Pancreas (tissue), 10 donors: ENCODE measurements around the gene MFSD2A. TPM values are rescaled to one million over a fixed set of nuclear protein-coding genes. Genes with fewer than 3 reads are reported as not detected.

ENCODE experiments used
- ATAC-seq, 4 donors: fragments of 200-7000 bp; cut with Tn5 transposase; one replicate each; pipeline versions ENCODE4 v1.8.0 to v1.9.1; 2020; ENCODE audit warnings: mild to moderate bottlenecking in 4 of 4, moderate library complexity in 4 of 4
- DNase-seq, 6 donors: peaks; one replicate each; pipeline ENCODE4 v3.0.0-alpha.2; 2020
- FAIRE-seq: peaks from 2 replicates; lab custom pipeline; 2012; peaks lifted over from hg19 to GRCh38; lab: Jason Lieb, UNC
- H3K27ac ChIP-seq, 4 donors: fragments of 200-600 bp; sonication (generic); 1 replicate in 3 of 4; 2 replicates in 1 of 4; pipeline versions ENCODE4 v1.5.0 to v1.8.0; 2020
- H3K27me3 ChIP-seq, 4 donors: fragments of 200-600 bp; one replicate each; pipeline ENCODE4 v1.8.0; 2021
- H3K36me3 ChIP-seq, 3 donors: fragments of 200-600 bp; sonication (generic) in 1 of 3; one replicate each; pipeline versions ENCODE4 v1.5.0 to v1.8.0; 2020 to 2021
- H3K4me1 ChIP-seq, 3 donors: fragments of 200-600 bp; one replicate each; pipeline ENCODE4 v1.8.0; 2021
- H3K4me3 ChIP-seq, 4 donors: fragments of 200-600 bp; sonication (generic) in 2 of 4; one replicate each; pipeline versions ENCODE4 v1.5.0 to v1.8.0; 2020 to 2021
- H3K9me3 ChIP-seq, 4 donors: fragments of 200-600 bp; one replicate each; pipeline ENCODE4 v1.8.0; 2021
- CTCF ChIP-seq, 4 donors: fragments of 200-600 bp; sonication (generic) in 3 of 4; IDR thresholded peaks; one replicate each; pipeline versions ENCODE4 v1.5.0 to v1.8.0; 2021; ENCODE audit warnings: antibody characterized with exemption in 4 of 4
- WGBS, 2 donors: extraction: QIAGEN DNeasy Blood & Tissue Kit; methylation state at CpG; one replicate each; pipeline ENCODE4 v1.1.7; 2013; 5-methylcytosine and 5-hydroxymethylcytosine counted together
- intact Hi-C, 3 donors: fragments of 100-400 bp; cut with DNase I; formaldehyde crosslinking; loops; one replicate each; pipeline versions ENCODE4 v1.11.1 to v1.14.2; 2022
- polyA plus RNA-seq, 2 donors: library from polyadenylated mRNA; stranded (reverse); fragments of 200-250 nt; gene quantifications; one replicate each; pipeline ENCODE4 v1.2.3, GENCODE V29; 2013
- total RNA-seq, 6 donors: library from RNA; stranded (reverse); fragmentation: NEBNext Ultra II Directional in 4 of 6; extraction: Animal tissue kit (Norgen Biotek cat#: 25700) in 4 of 6; gene quantifications; one replicate each; pipeline versions ENCODE4 v1.2.1 to v1.2.4, GENCODE V29; 2021 to 2023
- donor health status: healthy with polysubstance abuse.
- donor health status: DM: no; HTN: no; CAD: no; lungs with moderate emphysema.
- donor health status: DM: no; HTN: no; CAD: no.
- donor health status: control.
- donor health status: control.
- donor health status: Bipolar disorder and iron deficiency.
- donor health status: DM: yes; HTN: yes; CAD: no.
- donor health status: DM: no; HTN: no; CAD: no.
- donor health status: DM: no; HTN: no; CAD: no.
- donor health status: DM: yes; HTN: yes; CAD: no.

Gene MFSD2A
- total and polyA plus RNA-seq, 8 donors: 0.16 to 1.0 (median 0.47) TPM; not detected in 1

GRCh38 chr1:39971138-39971537 lies 16.2 kb downstream of the MFSD2A start:
- WGBS, 2 donors: 37 to 38% methylated on average over 4 of the region's 4 CpGs
- no peak overlapping the region for H3K27ac ChIP-seq
- no peak for ATAC-seq

GRCh38 chr1:39973503-39974135 lies 18.7 kb downstream of the MFSD2A start:
- H3K4me3 ChIP-seq: no peak overlapping the region
- WGBS, 2 donors: 18 to 19% methylated on average over 9 of the region's 9 CpGs
- no peaks in the 10 kb centered on the region for H3K9me3 ChIP-seq
- ATAC-seq (peak; percentile 80 to 94 (median 88)), DNase-seq (peak; percentile 53 to 90 (median 77)), FAIRE-seq (no peak)
- peaks cover 0 to 7% (median 0%) of the 10 kb centered on the region in 3 donors for H3K4me1 ChIP-seq
- H3K27me3 ChIP-seq: no peaks in the 10 kb centered on the region
- no peak overlapping the region for H3K27ac ChIP-seq
- peak; percentile 90 to 92 (median 91) for TF ChIP-seq CTCF (IDR thresholded peaks at IDR 0.05)
- intact Hi-C loops: loop anchor here (2.0 to 10.0 kb wide), 4 partner anchors 46 to 159 kb away; no protein-coding TSS in a partner anchor
- no peaks in the 10 kb centered on the region for H3K36me3 ChIP-seq

More at GRCh38 chr1:39971138-39971537, 16.2 kb downstream of the MFSD2A start:
- intact Hi-C loops: loop anchor here in 2 of 3 donors (5.0 to 10.0 kb wide), 2 partner anchors 44 to 156 kb away; no protein-coding TSS in a partner anchor
- Histone ChIP-seq H3K9me3 (no peaks in the 10 kb centered on the region), H3K36me3 (no peaks in the 10 kb centered on the region), H3K4me3 (no peak overlapping the region), H3K4me1 (peaks cover 0 to 7% (median 0%) of the 10 kb centered on the region in 3 donors), H3K27me3 (no peaks in the 10 kb centered on the region)
- DNase-seq (no peak), FAIRE-seq (no peak)
- TF ChIP-seq CTCF (IDR thresholded peaks at IDR 0.05): no peak

GRCh38 chr1:39976732-39977131 lies 21.8 kb downstream of the MFSD2A start:
- ATAC-seq: no peak
- intact Hi-C loops: loop anchor here in 2 of 3 donors (5.0 to 10.0 kb wide), 2 partner anchors 59 to 162 kb away; no protein-coding TSS in a partner anchor
- H3K27ac ChIP-seq: no peak overlapping the region
- no peaks in the 10 kb centered on the region for H3K4me1 ChIP-seq
- no peaks in the 10 kb centered on the region for H3K9me3 ChIP-seq
- no peak overlapping the region for H3K4me3 ChIP-seq
- no peaks in the 10 kb centered on the region for H3K36me3 ChIP-seq
- WGBS, 2 donors: 54 to 55% methylated on average over 8 of the region's 8 CpGs
- TF ChIP-seq CTCF (IDR thresholded peaks at IDR 0.05): no peak
- no peaks in the 10 kb centered on the region for H3K27me3 ChIP-seq
- no peak for FAIRE-seq
- DNase-seq: no peak

GRCh38 chr1:39977202-39977601 lies 22.3 kb downstream of the MFSD2A start:
- FAIRE-seq: no peak
- H3K4me1 ChIP-seq: no peaks in the 10 kb centered on the region
- intact Hi-C loops: loop anchor here in 2 of 3 donors (5.0 to 10.0 kb wide), 2 partner anchors 60 to 162 kb away; no protein-coding TSS in a partner anchor
- no peak for DNase-seq
- whole genome bisulfite sequencing, 2 donors: 72 to 92% methylated on average over 1 of the region's 1 CpG
- no peak overlapping the region for H3K4me3 ChIP-seq
- no peaks in the 10 kb centered on the region for H3K9me3 ChIP-seq
- no peaks in the 10 kb centered on the region for H3K27me3 ChIP-seq
- H3K27ac ChIP-seq: no peak overlapping the region
- no peak for TF ChIP-seq CTCF (IDR thresholded peaks at IDR 0.05)
- H3K36me3 ChIP-seq: no peaks in the 10 kb centered on the region
- ATAC-seq: no peak

GRCh38 chr1:39979654-39980053 lies 24.7 kb downstream of the MFSD2A start:
- Histone ChIP-seq H3K36me3 (no peaks in the 10 kb centered on the region), H3K27me3 (no peaks in the 10 kb centered on the region), H3K4me1 (no peaks in the 10 kb centered on the region), H3K4me3 (no peak overlapping the region), H3K27ac (no peak overlapping the region), H3K9me3 (no peaks in the 10 kb centered on the region)
- 88 to 93% methylated on average over 4 of the region's 4 CpGs for WGBS, 2 donors
- DNase-seq: no peak
- intact Hi-C loops: loop anchor here in 2 of 3 donors (5.0 to 10.0 kb wide), 2 partner anchors 62 to 165 kb away; no protein-coding TSS in a partner anchor
- ATAC-seq: no peak
- TF ChIP-seq CTCF (IDR thresholded peaks at IDR 0.05): no peak
- FAIRE-seq: no peak
